ENCODE measurements around the gene TCF4.

DNA sequence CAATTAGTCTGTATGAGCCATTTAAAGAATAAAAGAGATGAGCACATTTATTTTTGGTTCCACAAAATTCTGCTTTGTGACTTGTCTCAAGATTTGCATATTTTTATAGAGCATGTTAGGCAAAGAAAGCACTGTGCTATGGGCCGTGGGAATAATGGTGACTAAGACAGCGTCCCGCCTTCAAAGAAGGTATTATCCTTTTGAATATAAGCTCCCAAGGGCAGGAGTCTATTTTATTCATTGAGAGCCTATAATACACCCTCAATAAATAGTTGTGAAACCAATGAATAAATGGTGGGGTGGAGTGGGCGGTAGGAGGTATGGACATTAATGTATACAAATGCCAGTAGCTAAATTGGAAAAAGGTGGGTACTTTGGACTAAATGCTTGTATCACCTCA lies 20.5 kb upstream of the TCF4 start:
- TF ChIP-seq, protein P1, sequence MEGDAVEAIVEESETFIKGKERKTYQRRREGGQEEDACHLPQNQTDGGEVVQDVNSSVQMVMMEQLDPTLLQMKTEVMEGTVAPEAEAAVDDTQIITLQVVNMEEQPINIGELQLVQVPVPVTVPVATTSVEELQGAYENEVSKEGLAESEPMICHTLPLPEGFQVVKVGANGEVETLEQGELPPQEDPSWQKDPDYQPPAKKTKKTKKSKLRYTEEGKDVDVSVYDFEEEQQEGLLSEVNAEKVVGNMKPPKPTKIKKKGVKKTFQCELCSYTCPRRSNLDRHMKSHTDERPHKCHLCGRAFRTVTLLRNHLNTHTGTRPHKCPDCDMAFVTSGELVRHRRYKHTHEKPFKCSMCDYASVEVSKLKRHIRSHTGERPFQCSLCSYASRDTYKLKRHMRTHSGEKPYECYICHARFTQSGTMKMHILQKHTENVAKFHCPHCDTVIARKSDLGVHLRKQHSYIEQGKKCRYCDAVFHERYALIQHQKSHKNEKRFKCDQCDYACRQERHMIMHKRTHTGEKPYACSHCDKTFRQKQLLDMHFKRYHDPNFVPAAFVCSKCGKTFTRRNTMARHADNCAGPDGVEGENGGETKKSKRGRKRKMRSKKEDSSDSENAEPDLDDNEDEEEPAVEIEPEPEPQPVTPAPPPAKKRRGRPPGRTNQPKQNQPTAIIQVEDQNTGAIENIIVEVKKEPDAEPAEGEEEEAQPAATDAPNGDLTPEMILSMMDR (IDR thresholded peaks at IDR 0.05; ENCODE audit: low read length) = no peak
- TF ChIP-seq EZH2phosphoT487 (IDR thresholded peaks at IDR 0.05; ENCODE audit: low read length) = no peak
- TF ChIP-seq EZH2 (optimal IDR thresholded peaks at IDR 0.05; ENCODE audit: low read depth, low read length) = no peak
